Measurements from ENCODE around the gene NHERF2. TPM values are rescaled to one million over a fixed set of nuclear protein-coding genes. Genes with fewer than 3 reads are reported as not detected.
A peak's percentile ranks its signal among the peaks of the same experiment; 100 is the strongest.

NHERF2 gene
- total and polyA plus RNA-seq, 2 experiments from 2014 or later, result 12.0 to 16.5 TPM

- Mint-ChIP-seq H3K4me3 (peak overlapping the region; percentile 92), H3K4me1 (peaks cover 8% of the 10 kb centered on the region), H3K36me3 (ENCODE audit: low read depth) (peaks cover 7% of the 10 kb centered on the region; the same call in 2 of the 3 replicates), H3K27ac (peak overlapping the region; percentile 61; the same call in 1 of the 2 replicates), H3K27me3 (ENCODE audit: insufficient read depth, low read depth, poor library complexity) (peaks cover 12% of the 10 kb centered on the region), H3K9me3 (no peaks in the 10 kb centered on the region)
- no peak for DNase-seq (ENCODE audit: low spot score)
- peak; percentile 12 for ATAC-seq
- Histone ChIP-seq H3K4me3 (peak overlapping the region; percentile 97), H3K9me2 (ENCODE audit: insufficient read depth) (no peaks in the 10 kb centered on the region), H3K79me2 (replicated peaks; ENCODE audit: insufficient read depth) (peaks cover 22% of the 10 kb centered on the region), H3K36me3 (ENCODE audit: insufficient read depth) (no peaks in the 10 kb centered on the region), H3F3A (replicated peaks; ENCODE audit: low read depth) (0 out of 2 replicates have a peak, but pooled peaks cover 5% of the 10 kb centered on the region), H4K20me1 (replicated peaks; ENCODE audit: insufficient read depth) (no peaks in the 10 kb centered on the region), H3K4me1 (ENCODE audit: insufficient read depth) (peaks cover 10% of the 10 kb centered on the region; the same call in 1 of the 2 replicates), H3K27ac (ENCODE audit: low read depth) (no peak overlapping the region), H3K4me2 (peak overlapping the region; percentile 99), H2AFZ (peak overlapping the region; percentile 97), H3K27me3 (ENCODE audit: insufficient read depth) (no peaks in the 10 kb centered on the region)
- no peak for TF ChIP-seq CREB1 (CRISPR knock-in tag; IDR thresholded peaks at IDR 0.05; ENCODE audit: low read depth)
- TF ChIP-seq EZH2 (IDR thresholded peaks at IDR 0.05; ENCODE audit: low read depth, unreplicated experiment), result no peak
- TF ChIP-seq POLR2AphosphoS5 (IDR thresholded peaks at IDR 0.05; ENCODE audit: low read depth), result no peak
- TF ChIP-seq, protein P1, sequence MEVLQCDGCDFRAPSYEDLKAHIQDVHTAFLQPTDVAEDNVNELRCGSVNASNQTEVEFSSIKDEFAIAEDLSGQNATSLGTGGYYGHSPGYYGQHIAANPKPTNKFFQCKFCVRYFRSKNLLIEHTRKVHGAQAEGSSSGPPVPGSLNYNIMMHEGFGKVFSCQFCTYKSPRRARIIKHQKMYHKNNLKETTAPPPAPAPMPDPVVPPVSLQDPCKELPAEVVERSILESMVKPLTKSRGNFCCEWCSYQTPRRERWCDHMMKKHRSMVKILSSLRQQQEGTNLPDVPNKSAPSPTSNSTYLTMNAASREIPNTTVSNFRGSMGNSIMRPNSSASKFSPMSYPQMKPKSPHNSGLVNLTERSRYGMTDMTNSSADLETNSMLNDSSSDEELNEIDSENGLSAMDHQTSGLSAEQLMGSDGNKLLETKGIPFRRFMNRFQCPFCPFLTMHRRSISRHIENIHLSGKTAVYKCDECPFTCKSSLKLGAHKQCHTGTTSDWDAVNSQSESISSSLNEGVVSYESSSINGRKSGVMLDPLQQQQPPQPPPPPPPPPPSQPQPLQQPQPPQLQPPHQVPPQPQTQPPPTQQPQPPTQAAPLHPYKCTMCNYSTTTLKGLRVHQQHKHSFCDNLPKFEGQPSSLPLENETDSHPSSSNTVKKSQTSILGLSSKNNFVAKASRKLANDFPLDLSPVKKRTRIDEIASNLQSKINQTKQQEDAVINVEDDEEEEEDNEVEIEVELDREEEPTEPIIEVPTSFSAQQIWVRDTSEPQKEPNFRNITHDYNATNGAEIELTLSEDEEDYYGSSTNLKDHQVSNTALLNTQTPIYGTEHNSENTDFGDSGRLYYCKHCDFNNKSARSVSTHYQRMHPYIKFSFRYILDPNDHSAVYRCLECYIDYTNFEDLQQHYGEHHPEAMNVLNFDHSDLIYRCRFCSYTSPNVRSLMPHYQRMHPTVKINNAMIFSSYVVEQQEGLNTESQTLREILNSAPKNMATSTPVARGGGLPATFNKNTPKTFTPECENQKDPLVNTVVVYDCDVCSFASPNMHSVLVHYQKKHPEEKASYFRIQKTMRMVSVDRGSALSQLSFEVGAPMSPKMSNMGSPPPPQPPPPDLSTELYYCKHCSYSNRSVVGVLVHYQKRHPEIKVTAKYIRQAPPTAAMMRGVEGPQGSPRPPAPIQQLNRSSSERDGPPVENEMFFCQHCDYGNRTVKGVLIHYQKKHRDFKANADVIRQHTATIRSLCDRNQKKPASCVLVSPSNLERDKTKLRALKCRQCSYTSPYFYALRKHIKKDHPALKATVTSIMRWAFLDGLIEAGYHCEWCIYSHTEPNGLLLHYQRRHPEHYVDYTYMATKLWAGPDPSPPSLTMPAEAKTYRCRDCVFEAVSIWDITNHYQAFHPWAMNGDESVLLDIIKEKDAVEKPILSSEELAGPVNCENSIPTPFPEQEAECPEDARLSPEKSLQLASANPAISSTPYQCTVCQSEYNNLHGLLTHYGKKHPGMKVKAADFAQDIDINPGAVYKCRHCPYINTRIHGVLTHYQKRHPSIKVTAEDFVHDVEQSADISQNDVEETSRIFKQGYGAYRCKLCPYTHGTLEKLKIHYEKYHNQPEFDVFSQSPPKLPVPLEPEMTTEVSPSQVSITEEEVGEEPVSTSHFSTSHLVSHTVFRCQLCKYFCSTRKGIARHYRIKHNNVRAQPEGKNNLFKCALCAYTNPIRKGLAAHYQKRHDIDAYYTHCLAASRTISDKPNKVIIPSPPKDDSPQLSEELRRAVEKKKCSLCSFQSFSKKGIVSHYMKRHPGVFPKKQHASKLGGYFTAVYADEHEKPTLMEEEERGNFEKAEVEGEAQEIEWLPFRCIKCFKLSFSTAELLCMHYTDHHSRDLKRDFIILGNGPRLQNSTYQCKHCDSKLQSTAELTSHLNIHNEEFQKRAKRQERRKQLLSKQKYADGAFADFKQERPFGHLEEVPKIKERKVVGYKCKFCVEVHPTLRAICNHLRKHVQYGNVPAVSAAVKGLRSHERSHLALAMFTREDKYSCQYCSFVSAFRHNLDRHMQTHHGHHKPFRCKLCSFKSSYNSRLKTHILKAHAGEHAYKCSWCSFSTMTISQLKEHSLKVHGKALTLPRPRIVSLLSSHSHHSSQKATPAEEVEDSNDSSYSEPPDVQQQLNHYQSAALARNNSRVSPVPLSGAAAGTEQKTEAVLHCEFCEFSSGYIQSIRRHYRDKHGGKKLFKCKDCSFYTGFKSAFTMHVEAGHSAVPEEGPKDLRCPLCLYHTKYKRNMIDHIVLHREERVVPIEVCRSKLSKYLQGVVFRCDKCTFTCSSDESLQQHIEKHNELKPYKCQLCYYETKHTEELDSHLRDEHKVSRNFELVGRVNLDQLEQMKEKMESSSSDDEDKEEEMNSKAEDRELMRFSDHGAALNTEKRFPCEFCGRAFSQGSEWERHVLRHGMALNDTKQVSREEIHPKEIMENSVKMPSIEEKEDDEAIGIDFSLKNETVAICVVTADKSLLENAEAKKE (CRISPR knock-in tag; IDR thresholded peaks at IDR 0.05), result no peak
- TF ChIP-seq ZNF331 (CRISPR knock-in tag; IDR thresholded peaks at IDR 0.05; ENCODE audit: low read depth), result no peak
- TF ChIP-seq ZNF114 (CRISPR knock-in tag; IDR thresholded peaks at IDR 0.05), result no peak
- no peak for TF ChIP-seq STAT1 (IDR thresholded peaks at IDR 0.05; ENCODE audit: unreplicated experiment)
Measured at GRCh38 chr16:2046893-2047329, 20.2 kb downstream of the NHERF2 start.
